Gastrocnemius medialis (tissue), 4 donors: Measurements from ENCODE around the gene NPAS1.

ENCODE experiments used
- POLR2A ChIP-seq, 2 donors: fragments of 450-650 bp; IDR thresholded peaks; one replicate each; pipeline ENCODE4 v1.6.1; 2017; ENCODE audit warnings: antibody characterized with exemption in 2 of 2, mild to moderate bottlenecking in 2 of 2, moderate library complexity in 2 of 2
- TF ChIP-seq, protein P1 (sequence below), 5 experiments: fragments of 450-650 bp in 3 of 5; fragments of 200-600 bp in 2 of 5; sonication (generic) in 2 of 5; IDR thresholded peaks in 4 of 5; conservative IDR thresholded peaks in 1 of 5; 1 replicate in 4 of 5; 2 replicates in 1 of 5; pipeline ENCODE4 v1.5.1; 2016 to 2019; ENCODE audit warnings: antibody characterized with exemption in 5 of 5, mild to moderate bottlenecking in 3 of 5, moderate library complexity in 3 of 5

DNA sequence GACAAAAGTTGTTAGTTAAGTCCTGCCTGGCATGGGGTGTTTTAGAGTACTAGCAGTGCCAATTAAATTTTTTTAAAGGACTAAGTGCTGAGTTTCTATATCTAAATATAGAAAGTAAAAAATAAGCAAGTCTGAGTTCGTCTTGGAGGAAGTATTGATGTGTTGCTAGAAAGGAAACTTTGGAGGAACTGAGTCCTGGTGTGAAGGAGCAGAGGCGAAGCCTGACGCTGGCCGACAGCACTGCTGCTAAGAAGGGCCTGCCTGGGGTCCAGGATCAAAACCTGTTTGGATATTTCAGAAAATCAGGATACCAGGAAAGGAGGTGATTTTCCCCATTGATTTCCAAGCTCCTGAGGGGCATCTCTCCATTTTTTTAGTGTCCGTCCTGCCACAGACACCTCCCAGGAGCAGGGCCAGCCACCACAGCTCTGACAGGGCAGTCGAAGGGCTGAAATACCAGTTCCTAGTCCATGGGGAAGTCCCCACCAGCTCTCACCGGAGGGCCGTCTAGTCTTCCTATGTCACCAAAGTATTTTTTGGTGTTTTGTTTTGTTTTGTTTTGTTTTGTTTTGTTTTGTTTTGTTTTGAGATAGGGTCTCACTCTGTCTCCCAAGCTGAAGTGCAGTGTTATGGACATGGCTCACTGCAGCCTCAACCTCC, 38.2 kb upstream of the NPAS1 start:
- TF ChIP-seq, protein P1, sequence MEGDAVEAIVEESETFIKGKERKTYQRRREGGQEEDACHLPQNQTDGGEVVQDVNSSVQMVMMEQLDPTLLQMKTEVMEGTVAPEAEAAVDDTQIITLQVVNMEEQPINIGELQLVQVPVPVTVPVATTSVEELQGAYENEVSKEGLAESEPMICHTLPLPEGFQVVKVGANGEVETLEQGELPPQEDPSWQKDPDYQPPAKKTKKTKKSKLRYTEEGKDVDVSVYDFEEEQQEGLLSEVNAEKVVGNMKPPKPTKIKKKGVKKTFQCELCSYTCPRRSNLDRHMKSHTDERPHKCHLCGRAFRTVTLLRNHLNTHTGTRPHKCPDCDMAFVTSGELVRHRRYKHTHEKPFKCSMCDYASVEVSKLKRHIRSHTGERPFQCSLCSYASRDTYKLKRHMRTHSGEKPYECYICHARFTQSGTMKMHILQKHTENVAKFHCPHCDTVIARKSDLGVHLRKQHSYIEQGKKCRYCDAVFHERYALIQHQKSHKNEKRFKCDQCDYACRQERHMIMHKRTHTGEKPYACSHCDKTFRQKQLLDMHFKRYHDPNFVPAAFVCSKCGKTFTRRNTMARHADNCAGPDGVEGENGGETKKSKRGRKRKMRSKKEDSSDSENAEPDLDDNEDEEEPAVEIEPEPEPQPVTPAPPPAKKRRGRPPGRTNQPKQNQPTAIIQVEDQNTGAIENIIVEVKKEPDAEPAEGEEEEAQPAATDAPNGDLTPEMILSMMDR (IDR thresholded peaks at IDR 0.05 in 4 of 5, conservative IDR thresholded peaks at IDR 0.05 in 1 of 5), result no peak
- TF ChIP-seq POLR2A (IDR thresholded peaks at IDR 0.05), result no peak
